Astrocyte (in vitro differentiated cells and primary cell): ENCODE data around the gene USP34.

Experiments used
- EZH2 ChIP-seq: IDR thresholded peaks from 2 replicates; pipeline ENCODE4 v1.6.1; 2012; ENCODE audit warnings: mild to moderate bottlenecking, low read length, inconsistent platforms; ENCODE audit not compliant: insufficient read depth
- TF ChIP-seq, protein P1 (sequence below): IDR thresholded peaks from 2 replicates; pipeline ENCODE4 v1.5.1; 2011; ENCODE audit warnings: low read depth, mild to moderate bottlenecking, inconsistent platforms, low read length, moderate library complexity; ENCODE audit not compliant: insufficient read depth

DNA sequence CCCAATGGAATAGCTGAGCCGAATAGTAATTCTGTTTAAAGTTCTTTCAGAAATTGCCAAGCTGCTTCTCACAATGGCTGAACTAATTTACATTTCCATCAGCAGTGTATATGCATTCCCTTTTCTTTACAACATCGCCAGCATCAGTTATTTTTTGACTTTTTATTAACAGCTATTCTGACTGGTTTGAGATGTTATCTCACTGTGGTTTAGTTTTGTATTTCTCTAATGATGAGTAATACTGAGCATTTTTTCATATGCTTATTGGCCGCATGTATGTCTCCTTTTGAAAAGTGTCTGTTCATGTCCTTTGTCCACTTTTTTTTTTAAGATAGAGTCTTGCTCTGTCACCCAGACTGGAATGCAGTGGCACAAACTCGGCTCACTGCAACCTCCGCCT is 208.2 kb downstream of the USP34 start:
- TF ChIP-seq, protein P1, sequence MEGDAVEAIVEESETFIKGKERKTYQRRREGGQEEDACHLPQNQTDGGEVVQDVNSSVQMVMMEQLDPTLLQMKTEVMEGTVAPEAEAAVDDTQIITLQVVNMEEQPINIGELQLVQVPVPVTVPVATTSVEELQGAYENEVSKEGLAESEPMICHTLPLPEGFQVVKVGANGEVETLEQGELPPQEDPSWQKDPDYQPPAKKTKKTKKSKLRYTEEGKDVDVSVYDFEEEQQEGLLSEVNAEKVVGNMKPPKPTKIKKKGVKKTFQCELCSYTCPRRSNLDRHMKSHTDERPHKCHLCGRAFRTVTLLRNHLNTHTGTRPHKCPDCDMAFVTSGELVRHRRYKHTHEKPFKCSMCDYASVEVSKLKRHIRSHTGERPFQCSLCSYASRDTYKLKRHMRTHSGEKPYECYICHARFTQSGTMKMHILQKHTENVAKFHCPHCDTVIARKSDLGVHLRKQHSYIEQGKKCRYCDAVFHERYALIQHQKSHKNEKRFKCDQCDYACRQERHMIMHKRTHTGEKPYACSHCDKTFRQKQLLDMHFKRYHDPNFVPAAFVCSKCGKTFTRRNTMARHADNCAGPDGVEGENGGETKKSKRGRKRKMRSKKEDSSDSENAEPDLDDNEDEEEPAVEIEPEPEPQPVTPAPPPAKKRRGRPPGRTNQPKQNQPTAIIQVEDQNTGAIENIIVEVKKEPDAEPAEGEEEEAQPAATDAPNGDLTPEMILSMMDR = no peak
- TF ChIP-seq EZH2 = no peak
